ENCODE results near the gene WFDC2.

DNA sequence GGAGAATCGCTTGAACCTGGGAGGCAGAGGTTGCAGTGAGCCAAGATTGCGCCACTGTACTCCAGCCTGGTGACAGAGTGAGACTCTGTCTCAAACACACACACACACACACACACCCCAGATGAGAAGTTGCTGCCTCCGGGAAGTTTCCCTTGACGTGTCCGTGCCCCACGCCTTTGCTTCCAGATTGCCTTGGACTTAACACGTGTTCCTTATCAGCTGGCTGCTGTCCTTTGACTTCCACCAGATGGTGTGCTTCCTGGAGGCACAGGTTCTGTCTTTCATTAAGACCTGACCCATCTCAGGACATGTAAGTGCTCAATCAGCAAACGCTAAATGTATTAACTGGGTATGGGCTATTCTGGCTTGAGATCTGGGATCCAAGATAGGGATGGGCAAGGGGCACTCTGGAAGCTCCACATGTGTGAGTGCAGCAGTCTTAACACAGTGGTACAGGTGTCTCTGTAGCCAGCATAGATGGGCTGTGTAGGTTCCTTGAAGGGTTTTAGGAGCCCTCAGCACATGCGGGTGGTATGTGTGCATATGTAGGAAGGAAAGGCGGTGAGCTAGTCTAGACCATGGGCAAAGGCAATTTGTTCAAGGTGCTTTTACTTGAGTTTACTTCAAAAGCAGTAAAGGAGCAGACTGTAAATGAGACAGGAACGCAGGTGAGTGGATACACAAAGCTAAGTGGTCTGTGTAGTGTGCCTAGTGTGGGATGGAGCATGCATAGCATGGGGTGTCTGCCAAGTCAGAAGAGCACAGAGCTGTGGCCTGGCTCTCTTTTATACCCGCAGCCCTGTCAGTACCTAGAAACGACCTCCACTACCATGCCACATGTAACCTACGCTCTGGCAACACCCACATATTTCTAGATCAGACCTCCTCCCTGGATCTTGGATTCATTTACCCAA lies 42.1 kb upstream of the WFDC2 start:
- TF ChIP-seq CTCF (IDR thresholded peaks at IDR 0.05; ENCODE audit: low read depth, low read length) (no peak), MYC (IDR thresholded peaks at IDR 0.05; ENCODE audit: low read depth, low read length) (no peak)
